Aortic smooth muscle cell (primary cell): ENCODE data around the gene HIC2. TPM values are rescaled to one million over a fixed set of nuclear protein-coding genes. Genes with fewer than 3 reads are reported as not detected.

ENCODE experiments used
- total RNA-seq: library from RNA; depleted of rRNA; stranded (reverse); fragments of >200 nt; gene quantifications from 2 replicates; pipeline ENCODE4 v1.2.3, GENCODE V29; 2014

Gene HIC2, protein sequence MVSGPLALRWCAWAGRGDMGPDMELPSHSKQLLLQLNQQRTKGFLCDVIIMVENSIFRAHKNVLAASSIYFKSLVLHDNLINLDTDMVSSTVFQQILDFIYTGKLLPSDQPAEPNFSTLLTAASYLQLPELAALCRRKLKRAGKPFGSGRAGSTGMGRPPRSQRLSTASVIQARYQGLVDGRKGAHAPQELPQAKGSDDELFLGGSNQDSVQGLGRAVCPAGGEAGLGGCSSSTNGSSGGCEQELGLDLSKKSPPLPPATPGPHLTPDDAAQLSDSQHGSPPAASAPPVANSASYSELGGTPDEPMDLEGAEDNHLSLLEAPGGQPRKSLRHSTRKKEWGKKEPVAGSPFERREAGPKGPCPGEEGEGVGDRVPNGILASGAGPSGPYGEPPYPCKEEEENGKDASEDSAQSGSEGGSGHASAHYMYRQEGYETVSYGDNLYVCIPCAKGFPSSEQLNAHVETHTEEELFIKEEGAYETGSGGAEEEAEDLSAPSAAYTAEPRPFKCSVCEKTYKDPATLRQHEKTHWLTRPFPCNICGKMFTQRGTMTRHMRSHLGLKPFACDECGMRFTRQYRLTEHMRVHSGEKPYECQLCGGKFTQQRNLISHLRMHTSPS
- 1.6 and 2.0 TPM in 2 replicates for total RNA-seq

DNA sequence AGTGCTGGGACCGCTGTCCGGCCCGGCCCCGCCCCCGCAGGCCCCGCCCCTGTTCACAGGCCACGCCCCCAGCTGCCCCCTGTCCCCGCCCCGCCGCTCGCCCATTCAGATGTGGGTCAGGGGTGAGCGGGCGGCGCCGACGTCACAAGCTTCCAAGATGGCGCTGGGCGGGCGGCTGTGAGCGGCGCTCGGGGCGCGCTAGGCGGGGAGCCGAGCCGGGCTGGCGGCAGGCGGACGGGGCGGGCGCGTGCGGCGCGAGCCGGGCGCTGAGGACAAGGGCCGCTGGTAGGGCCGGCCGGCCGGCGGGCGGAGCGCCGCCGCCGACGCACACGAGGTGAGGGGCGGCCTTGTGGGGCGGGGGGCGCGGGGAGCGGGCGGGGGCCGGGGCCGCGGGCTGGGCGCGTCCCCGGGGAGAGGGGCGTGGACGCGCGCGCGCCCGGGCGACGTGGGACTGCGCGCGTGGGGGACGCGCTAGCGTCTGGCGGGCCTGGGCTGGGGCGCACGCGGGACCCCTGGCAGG, at the start of gene HIC2:
Gene HIC2 (plus strand): TSS at position 145 of the 520 bp plus-strand sequence. CDS start 25,461 bp downstream, outside the sequence.

DNA sequence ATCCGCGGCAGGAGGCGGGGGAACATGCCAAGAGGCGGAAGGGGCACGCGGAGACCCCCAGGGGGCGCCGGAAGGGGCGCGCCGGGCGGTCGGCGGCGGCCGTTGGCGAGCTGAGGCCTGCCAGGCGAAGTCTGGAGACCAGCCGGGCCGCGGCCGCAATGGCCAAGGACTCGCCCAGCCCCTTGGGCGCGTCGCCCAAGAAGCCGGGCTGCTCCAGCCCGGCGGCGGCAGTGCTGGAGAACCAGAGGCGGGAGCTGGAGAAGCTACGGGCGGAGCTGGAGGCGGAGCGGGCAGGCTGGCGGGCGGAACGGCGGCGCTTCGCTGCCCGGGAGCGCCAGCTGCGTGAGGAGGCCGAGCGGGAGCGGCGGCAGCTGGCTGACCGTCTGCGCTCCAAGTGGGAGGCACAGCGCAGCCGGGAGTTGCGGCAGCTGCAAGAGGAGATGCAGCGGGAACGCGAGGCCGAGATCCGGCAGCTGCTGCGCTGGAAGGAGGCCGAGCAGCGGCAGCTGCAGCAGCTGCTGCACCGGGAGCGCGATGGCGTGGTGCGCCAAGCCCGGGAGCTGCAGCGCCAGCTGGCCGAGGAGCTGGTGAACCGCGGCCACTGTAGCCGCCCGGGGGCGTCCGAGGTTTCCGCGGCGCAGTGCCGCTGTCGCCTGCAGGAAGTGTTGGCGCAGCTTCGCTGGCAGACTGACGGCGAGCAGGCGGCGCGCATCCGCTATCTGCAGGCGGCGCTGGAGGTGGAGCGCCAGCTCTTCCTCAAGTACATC, 33.3 kb upstream of the HIC2 start, which contains the start of gene RIMBP3B:
Gene RIMBP3B (plus strand): TSS at position 51 of the 767 bp plus-strand sequence. CDS start 108 bp downstream, at position 159.

GRCh38 chr22:21467337-21468193, 50.4 kb downstream of the HIC2 start, which contains the start of gene TMEM191C:
Gene TMEM191C (plus strand): TSS chr22:21467387. CDS start chr22:21467460, 73 bp downstream.

Other genes starting within 250 kb of the HIC2 start
- 0.19 and 0.26 TPM in 2 replicates for gene RIMBP3B, start 33.6 kb upstream of the HIC2 start, total RNA-seq
- 2.9 and 3.0 TPM in 2 replicates for gene TMEM191C, start 50.0 kb downstream of the HIC2 start, total RNA-seq
- gene RIMBP3C, start 134.1 kb downstream of the HIC2 start, total RNA-seq, result 0.19 and 0.53 TPM in 2 replicates
- 36.6 and 40.9 TPM in 2 replicates for gene UBE2L3, start 150.3 kb downstream of the HIC2 start, total RNA-seq
- 7.9 and 8.7 TPM in 2 replicates for gene YDJC, start 212.7 kb downstream of the HIC2 start, total RNA-seq
- 0.19 TPM in 1 of 2 replicates, not detected in the other for gene CCDC116, start 215.4 kb downstream of the HIC2 start, total RNA-seq
- 20.0 and 37.4 TPM in 2 replicates for gene SDF2L1, start 224.9 kb downstream of the HIC2 start, total RNA-seq
- 16.9 and 23.5 TPM in 2 replicates for gene PPIL2, start 248.6 kb downstream of the HIC2 start, total RNA-seq